CD4-positive, alpha-beta memory T cell (primary cell): ENCODE data around the gene RUBCN. TPM values are rescaled to one million over a fixed set of nuclear protein-coding genes. Genes with fewer than 3 reads are reported as not detected.

Experiments
- CTCF ChIA-PET: fragments of 350-600 bp; sonication (Branson Sonifier 250); formaldehyde crosslinking; loops from one replicate; lab custom pipeline; 2021; ENCODE audit warnings: inconsistent platforms; ENCODE audit not compliant: partially characterized antibody; lab: Charles Lee
- POLR2A ChIA-PET: fragments of 350-600 bp; sonication (Branson Sonifier 250); formaldehyde crosslinking; loops from one replicate; lab custom pipeline; 2021; ENCODE audit not compliant: partially characterized antibody; lab: Charles Lee
- DNase-seq, 5 donors: peaks; one replicate each; pipeline versions ENCODE4 v3.0.0 to v3.0.0-alpha.2; 2020 to 2022; ENCODE audit warnings: mixed read lengths in 1 of 5
- H3K27ac ChIP-seq: one replicate; pipeline ENCODE4 v1.7.0; 2013; ENCODE audit warnings: low read depth, low read length
- H3K27me3 ChIP-seq: 2 replicates; pipeline ENCODE4 v1.7.0; 2013; ENCODE audit warnings: mild to moderate bottlenecking, low read length, moderate library complexity; ENCODE audit not compliant: insufficient read depth
- H3K36me3 ChIP-seq: 2 replicates; pipeline ENCODE4 v1.7.0; 2013; ENCODE audit warnings: mild to moderate bottlenecking, low read length, moderate library complexity; ENCODE audit not compliant: insufficient read depth
- H3K4me1 ChIP-seq: 2 replicates; pipeline ENCODE4 v1.7.0; 2013; ENCODE audit warnings: mild to moderate bottlenecking, low read length, moderate library complexity; ENCODE audit not compliant: insufficient read depth
- H3K4me3 ChIP-seq, 2 donors: one replicate each; pipeline ENCODE4 v1.7.0; 2013; ENCODE audit warnings: low read length in 2 of 2, mild to moderate bottlenecking in 1 of 2
- H3K9me3 ChIP-seq, 2 donors: one replicate each; pipeline ENCODE4 v1.7.0; 2013; ENCODE audit warnings: low read length in 2 of 2, control low read depth in 1 of 2; ENCODE audit not compliant: control insufficient read depth in 1 of 2
- H3K27ac Mint-ChIP-seq, 7 donors: one replicate each; pipeline ENCODE4 v1.8.0; 2020 to 2021; ENCODE audit warnings: mixed read lengths in 7 of 7, mild to moderate bottlenecking in 6 of 7, inconsistent platforms in 3 of 7, moderate library complexity in 3 of 7
- H3K27me3 Mint-ChIP-seq, 2 donors: one replicate each; pipeline ENCODE4 v1.8.0; 2020 to 2021; ENCODE audit warnings: mixed read lengths in 2 of 2
- H3K36me3 Mint-ChIP-seq, 2 donors: one replicate each; pipeline ENCODE4 v1.8.0; 2020 to 2021; ENCODE audit warnings: mixed read lengths in 2 of 2, inconsistent platforms in 1 of 2, mild to moderate bottlenecking in 1 of 2
- H3K4me1 Mint-ChIP-seq, 4 donors: one replicate each; pipeline ENCODE4 v1.8.0; 2020 to 2021; ENCODE audit warnings: mixed read lengths in 4 of 4, mild to moderate bottlenecking in 1 of 4
- H3K4me3 Mint-ChIP-seq, 8 donors: one replicate each; pipeline ENCODE4 v1.8.0; 2020 to 2021; ENCODE audit warnings: mixed read lengths in 8 of 8, mild to moderate bottlenecking in 7 of 8, moderate library complexity in 6 of 8, inconsistent platforms in 3 of 8
- H3K9me3 Mint-ChIP-seq, 8 donors: one replicate each; pipeline ENCODE4 v1.8.0; 2020 to 2021; ENCODE audit warnings: mixed read lengths in 8 of 8, mild to moderate bottlenecking in 5 of 8, inconsistent platforms in 3 of 8, moderate library complexity in 1 of 8
- intact Hi-C: fragments of 100-400 bp; cut with micrococcal nuclease; formaldehyde crosslinking; loops from one replicate; pipeline ENCODE4 v1.15.1; 2023
- polyA plus RNA-seq, 2 donors: library from polyadenylated mRNA; unstranded; fragments of 300-500 nt; fragmentation: Illumina TruSeq; gene quantifications; one replicate each; pipeline ENCODE4 v1.2.3, GENCODE V29; 2021
- total RNA-seq, 2 experiments: library from RNA; stranded (reverse); gene quantifications; one replicate each; pipeline ENCODE4 v1.2.3, GENCODE V29; 2021

Gene RUBCN
- total RNA-seq (10 to 100 TPM; 64.0 to 69.6 TPM), polyA plus RNA-seq (10 to 100 TPM; 13.2 to 26.5 TPM)

- DNase-seq: peak; percentile 93 to 94 (median 94)
- H3K4me1 Mint-ChIP-seq: peaks cover 24 to 47% (median 32%) of the 10 kb centered on the region in 4 donors
- intact Hi-C loops: loop anchor here (1.0 to 2.0 kb wide), 3 partner anchors 13 to 182 kb away; partner anchors contain the start of genes BDH1 and FYTTD1
- H3K27me3 Mint-ChIP-seq: no peaks in the 10 kb centered on the region
- Histone ChIP-seq H3K27ac (peak within 1 kb of the TSS; percentile 80), H3K36me3 (no peaks in the 10 kb centered on the region), H3K27me3 (no peaks in the 10 kb centered on the region), H3K9me3 (no peaks in the 10 kb centered on the region), H3K4me1 (peaks cover 33% of the 10 kb centered on the region), H3K4me3 (peak within 1 kb of the TSS; percentile 62 to 87)
- no peaks in the 10 kb centered on the region for H3K9me3 Mint-ChIP-seq
- H3K27ac Mint-ChIP-seq: peak within 1 kb of the TSS; percentile 89 to 99 (median 98)
- ChIA-PET CTCF (interaction anchor here (1.3 kb wide), 1 partner anchor 24 kb away, joined by 5 read pairs; no protein-coding TSS in a partner anchor), POLR2A (interaction anchor here (0.6 to 4.4 kb wide), 8 partner anchors 10 to 137 kb away, joined by 3 to 78 read pairs (median 4); partner anchors contain the start of genes FYTTD1 and LRCH3)
- H3K36me3 Mint-ChIP-seq: peaks cover 3 to 14% of the 10 kb centered on the region in 2 donors
- peak within 1 kb of the TSS; percentile 95 to 99 (median 98) for H3K4me3 Mint-ChIP-seq
These were observed at the start of gene RUBCN for GRCh38 chr3:197736491-197737318. Gene RUBCN (minus strand): TSS chr3:197736904. CDS start chr3:197736719, 185 bp downstream.

GRCh38 chr3:197784019-197784585 is 47.4 kb upstream of the RUBCN start:
- H3K27ac ChIP-seq: no peak overlapping the region
- intact Hi-C loops: no loop called here
- no peaks in the 10 kb centered on the region for H3K27me3 Mint-ChIP-seq
- ChIA-PET POLR2A (no interaction called here), CTCF (interaction anchor here (1.1 to 2.4 kb wide), 2 partner anchors 17 to 19 kb away, joined by 3 to 7 read pairs; no protein-coding TSS in a partner anchor)
- H3K27ac Mint-ChIP-seq: peak overlapping the region; percentile 24 to 84 (median 57)
- H3K4me1 ChIP-seq: peaks cover 3% of the 10 kb centered on the region
- peaks cover 20 to 40% of the 10 kb centered on the region in 2 donors for H3K36me3 Mint-ChIP-seq
- H3K4me3 Mint-ChIP-seq: peak overlapping the region in 2 of 8 donors; percentile 13 to 35
- peaks cover 1 to 6% (median 5%) of the 10 kb centered on the region in 4 donors for H3K4me1 Mint-ChIP-seq
- H3K9me3 Mint-ChIP-seq: no peaks in the 10 kb centered on the region
- H3K36me3 ChIP-seq: peaks cover 20% of the 10 kb centered on the region
- no peaks in the 10 kb centered on the region for H3K9me3 ChIP-seq
- H3K27me3 ChIP-seq: no peaks in the 10 kb centered on the region
- DNase-seq: no peak
- H3K4me3 ChIP-seq: no peak overlapping the region

GRCh38 chr3:197782230-197782629 is 45.5 kb upstream of the RUBCN start:
- H3K4me3 Mint-ChIP-seq: no peak overlapping the region
- ChIA-PET CTCF (interaction anchor here (1.2 kb wide), 1 partner anchor 9 kb away, joined by 4 read pairs; the partner anchor contains the start of gene LRCH3), POLR2A (interaction anchor here (1.7 kb wide), 1 partner anchor 9 kb away, joined by 8 read pairs; the partner anchor contains the start of gene LRCH3)
- peaks cover 33 to 53% of the 10 kb centered on the region in 2 donors for H3K36me3 Mint-ChIP-seq
- H3K36me3 ChIP-seq: peaks cover 35% of the 10 kb centered on the region
- peak overlapping the region in 5 of 7 donors; percentile 3 to 68 (median 18) for H3K27ac Mint-ChIP-seq
- no peaks in the 10 kb centered on the region for H3K9me3 Mint-ChIP-seq
- no peaks in the 10 kb centered on the region for H3K9me3 ChIP-seq
- H3K27ac ChIP-seq: no peak overlapping the region
- H3K4me3 ChIP-seq: no peak overlapping the region
- H3K4me1 ChIP-seq: peaks cover 3% of the 10 kb centered on the region
- intact Hi-C loops: no loop called here
- H3K27me3 ChIP-seq: no peaks in the 10 kb centered on the region
- peaks cover 0 to 6% (median 2%) of the 10 kb centered on the region in 4 donors for H3K4me1 Mint-ChIP-seq
- DNase-seq: no peak
- H3K27me3 Mint-ChIP-seq: no peaks in the 10 kb centered on the region

GRCh38 chr3:197775317-197775716 is 38.6 kb upstream of the RUBCN start:
- ChIA-PET CTCF (no interaction called here), POLR2A (interaction anchor here (1.3 kb wide), 1 partner anchor 15 kb away, joined by 4 read pairs; no protein-coding TSS in a partner anchor)
- no peaks in the 10 kb centered on the region for H3K27me3 ChIP-seq
- H3K9me3 ChIP-seq: no peaks in the 10 kb centered on the region
- Mint-ChIP-seq H3K27me3 (no peaks in the 10 kb centered on the region), H3K36me3 (peaks cover 52 to 70% of the 10 kb centered on the region in 2 donors), H3K4me3 (no peak overlapping the region), H3K9me3 (no peaks in the 10 kb centered on the region), H3K4me1 (peaks cover 0 to 3% (median 0%) of the 10 kb centered on the region in 4 donors), H3K27ac (peak overlapping the region in 2 of 7 donors; percentile 55 to 82)
- no peak overlapping the region for H3K27ac ChIP-seq
- no peaks in the 10 kb centered on the region for H3K4me1 ChIP-seq
- intact Hi-C loops: no loop called here
- H3K4me3 ChIP-seq: no peak overlapping the region
- peaks cover 54% of the 10 kb centered on the region for H3K36me3 ChIP-seq
- DNase-seq: no peak

- H3K36me3 Mint-ChIP-seq: peaks cover 15 to 27% of the 10 kb centered on the region in 2 donors
- no peak overlapping the region for H3K4me3 Mint-ChIP-seq
These were observed 25.1 kb upstream of the RUBCN start for GRCh38 chr3:197761784-197762183.

GRCh38 chr3:197758512-197758911 is 21.8 kb upstream of the RUBCN start:
- Mint-ChIP-seq H3K36me3 (peaks cover 8 to 16% of the 10 kb centered on the region in 2 donors), H3K4me3 (no peak overlapping the region), H3K9me3 (no peaks in the 10 kb centered on the region), H3K27me3 (no peaks in the 10 kb centered on the region), H3K4me1 (peaks cover 13 to 28% (median 22%) of the 10 kb centered on the region in 4 donors), H3K27ac (no peak overlapping the region)
- no peak for DNase-seq
- ChIA-PET POLR2A (no interaction called here), CTCF (interaction anchor here (1.1 kb wide), 1 partner anchor 10 kb away, joined by 3 read pairs; no protein-coding TSS in a partner anchor)
- Histone ChIP-seq H3K9me3 (no peaks in the 10 kb centered on the region), H3K4me3 (no peak overlapping the region), H3K36me3 (peaks cover 33% of the 10 kb centered on the region), H3K27me3 (no peaks in the 10 kb centered on the region), H3K27ac (no peak overlapping the region), H3K4me1 (peaks cover 25% of the 10 kb centered on the region)
- intact Hi-C loops: no loop called here

More at GRCh38 chr3:197761784-197762183, 25.1 kb upstream of the RUBCN start:
- H3K4me3 ChIP-seq: no peak overlapping the region
- H3K27me3 Mint-ChIP-seq: no peaks in the 10 kb centered on the region
- peaks cover 1% of the 10 kb centered on the region for H3K4me1 ChIP-seq
- peaks cover 33% of the 10 kb centered on the region for H3K36me3 ChIP-seq
- no peaks in the 10 kb centered on the region for H3K27me3 ChIP-seq
- no peak overlapping the region for H3K27ac ChIP-seq
- H3K4me1 Mint-ChIP-seq: peaks cover 0 to 3% (median 1%) of the 10 kb centered on the region in 4 donors
- peak overlapping the region in 1 of 7 donors; percentile 12 for H3K27ac Mint-ChIP-seq
- intact Hi-C loops: no loop called here
- DNase-seq: no peak
- H3K9me3 ChIP-seq: no peaks in the 10 kb centered on the region
- POLR2A ChIA-PET: no interaction called here
- CTCF ChIA-PET: interaction anchor here (1.0 kb wide), 1 partner anchor 13 kb away, joined by 3 read pairs; no protein-coding TSS in a partner anchor
- no peaks in the 10 kb centered on the region for H3K9me3 Mint-ChIP-seq
